Activated CD8-positive, alpha-beta memory T cell treated with anti-CD3 and anti-CD28 coated beads for 4 hours (primary cell): ENCODE data around the gene NCOA7.
A peak's percentile ranks its signal among the peaks of the same experiment; 100 is the strongest.

Experiments
- DNase-seq, 2 donors: peaks; one replicate each; pipeline ENCODE4 v3.0.0-alpha.2; 2020; ENCODE audit warnings: low read depth in 2 of 2

Gene NCOA7

GRCh38 chr6:125790358-125791150 is at the start of gene NCOA7:
TSS of gene NCOA7 (plus strand) at chr6:125790960. CDS start at chr6:125815355, 24,395 bp downstream.
- peak; percentile 49 to 61 for DNase-seq

- no peak for DNase-seq
Observed at GRCh38 chr6:125741336-125741735, 49.4 kb upstream of the NCOA7 start.

DNA sequence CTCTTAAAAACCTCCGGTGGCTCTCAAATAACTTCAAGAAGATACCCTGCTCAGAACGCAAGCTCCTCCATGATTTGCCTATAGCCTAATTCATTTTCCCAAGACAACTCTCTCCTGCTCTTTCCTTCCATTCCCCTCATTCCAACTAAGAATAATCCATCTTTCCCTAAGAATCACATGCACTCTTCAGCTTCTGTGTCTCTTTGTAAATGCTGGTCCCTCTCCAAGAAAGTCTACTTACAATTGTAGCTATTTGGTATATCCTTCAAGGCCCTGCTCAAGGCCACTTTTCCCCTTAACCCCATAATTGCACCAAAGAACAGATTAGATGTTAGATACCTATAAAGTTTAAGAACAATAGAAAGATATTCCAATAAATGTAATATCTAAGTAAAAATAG is 48.7 kb upstream of the NCOA7 start:
- no peak for DNase-seq

- no peak for DNase-seq
Observed at GRCh38 chr6:125742464-125743120, 48.2 kb upstream of the NCOA7 start.

DNA sequence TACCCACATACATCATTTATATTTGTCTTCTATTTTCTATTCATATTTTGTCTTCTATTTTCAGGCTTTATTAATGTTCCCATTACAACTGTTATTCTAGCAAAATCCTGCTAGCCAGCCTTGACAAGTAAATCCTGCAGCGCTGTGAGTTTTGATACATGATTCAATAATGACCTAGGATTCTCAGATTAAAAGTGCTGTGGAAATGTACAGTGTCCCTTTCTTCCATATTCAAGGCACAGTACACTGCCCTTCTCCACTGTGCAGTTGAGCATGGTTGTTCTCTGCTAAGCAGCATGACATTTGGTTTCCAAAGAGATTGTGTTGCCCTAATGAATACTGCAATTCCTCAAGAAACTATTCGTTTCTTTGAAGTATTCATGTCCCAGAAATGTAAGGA is 47.2 kb upstream of the NCOA7 start:
- DNase-seq, result no peak

- no peak for DNase-seq
Observed at GRCh38 chr6:125745281-125746018, 45.3 kb upstream of the NCOA7 start.

GRCh38 chr6:125746019-125746414 is 44.7 kb upstream of the NCOA7 start:
- DNase-seq, result no peak

DNA sequence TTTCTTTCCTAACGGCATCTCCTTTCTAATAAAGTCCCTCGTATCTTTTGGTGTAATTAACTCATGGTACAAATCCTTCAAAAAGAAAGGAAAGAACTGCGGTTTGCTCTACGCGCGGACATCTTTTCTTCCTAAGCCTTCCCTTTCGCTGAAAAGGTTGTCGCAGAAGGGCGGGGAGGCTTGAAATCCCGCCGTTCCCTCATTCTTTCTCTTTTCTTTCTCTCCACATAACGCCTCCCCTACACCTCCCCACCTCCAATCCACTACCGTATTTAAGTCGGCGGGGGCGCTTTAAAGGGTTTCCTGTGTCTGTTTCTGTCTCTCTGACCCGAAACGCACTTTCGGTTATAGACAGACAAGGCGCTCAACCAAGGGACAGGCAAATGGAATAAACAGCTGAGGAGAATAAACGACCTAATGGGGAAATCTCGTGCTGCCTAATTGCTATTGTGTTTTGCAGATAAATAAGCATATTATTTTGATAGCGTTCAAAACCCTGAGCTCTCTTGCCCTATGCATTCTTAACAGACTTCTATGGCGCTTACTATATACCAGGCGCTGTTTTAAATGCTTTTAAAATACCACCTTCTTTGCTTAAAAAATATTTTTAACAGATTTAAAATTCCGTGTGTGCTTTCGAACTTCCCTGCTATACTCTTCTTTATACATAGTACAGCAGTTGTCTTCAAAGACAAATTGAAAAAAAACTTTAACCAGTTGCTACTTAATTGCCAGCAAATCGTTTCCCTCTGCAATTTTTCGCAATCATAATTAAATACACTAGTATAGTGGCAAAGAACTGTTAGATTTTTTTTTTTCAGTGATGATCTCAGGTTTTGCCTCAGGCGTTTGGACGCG is 43.8 kb upstream of the NCOA7 start:
- peak; percentile 50 to 58 for DNase-seq

- DNase-seq, result no peak
Observed at GRCh38 chr6:125747589-125748405, 43.0 kb upstream of the NCOA7 start.

DNA sequence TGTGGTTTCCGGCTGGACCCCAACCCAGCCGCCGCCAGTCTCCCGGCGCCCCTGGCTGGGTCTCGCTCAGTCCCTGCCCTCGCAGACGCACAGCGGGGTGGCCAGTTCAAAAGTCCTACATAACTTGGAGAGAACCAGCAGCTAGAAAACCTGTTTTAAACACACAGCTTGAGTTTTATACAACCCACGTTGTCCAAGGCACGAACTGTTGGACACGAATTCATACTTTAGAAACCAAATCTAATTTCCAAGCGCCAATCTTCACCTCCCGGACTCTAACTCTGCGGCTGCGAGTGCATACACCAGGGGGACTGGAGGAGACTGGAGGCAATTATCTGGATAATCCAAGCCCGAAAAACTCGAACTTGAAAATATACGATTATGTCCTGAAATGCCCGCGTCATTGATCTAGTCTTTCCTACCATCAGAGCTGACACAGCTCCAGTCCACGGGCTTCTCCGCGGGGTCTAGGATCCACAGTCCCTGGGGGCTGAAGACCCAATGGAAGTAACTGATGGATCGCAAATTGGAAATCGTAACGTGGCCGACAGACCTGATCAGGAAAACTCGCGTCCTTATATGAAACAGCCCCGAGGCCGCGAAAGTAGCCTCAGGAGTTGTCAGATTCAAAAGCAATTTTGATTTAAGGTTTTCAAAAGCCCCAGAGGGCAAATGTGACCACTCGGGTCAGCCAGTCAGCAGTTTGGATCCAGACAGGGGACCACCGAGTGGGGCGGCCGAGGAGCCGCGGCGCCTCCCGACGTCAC is 42.2 kb upstream of the NCOA7 start:
- DNase-seq, result no peak

DNA sequence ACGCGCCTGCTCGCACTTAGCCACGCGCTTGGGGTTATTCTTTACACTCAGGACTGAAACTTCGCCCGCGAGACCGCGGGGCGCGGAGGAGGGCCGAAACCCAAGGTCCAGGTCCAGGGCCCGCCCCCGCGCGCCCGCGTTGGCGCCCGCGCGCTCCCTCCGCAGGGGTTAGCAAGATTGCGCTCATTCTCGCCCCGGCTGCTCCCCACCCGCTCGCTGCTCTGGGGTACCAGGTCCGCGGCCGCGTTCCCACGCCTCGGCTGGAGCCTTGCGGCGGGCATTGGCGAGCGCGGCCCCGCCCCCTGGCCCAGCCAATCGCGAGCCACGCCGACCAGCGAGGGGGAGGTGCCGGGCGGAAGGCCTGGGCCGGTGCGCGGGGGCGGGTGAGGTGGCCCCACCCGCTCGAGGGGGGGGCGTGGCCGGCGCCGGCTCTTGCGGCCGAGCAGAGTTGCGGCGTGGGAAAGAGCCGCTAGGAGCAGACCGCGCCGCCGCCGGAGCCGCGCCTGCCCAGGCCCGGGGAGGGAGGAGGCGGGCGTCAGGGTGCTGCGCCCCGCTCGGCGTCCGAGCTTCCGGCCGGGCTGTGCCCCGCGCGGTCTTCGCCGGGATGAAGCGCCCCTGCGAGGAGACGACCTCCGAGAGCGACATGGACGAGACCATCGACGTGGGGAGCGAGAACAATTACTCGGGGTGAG is 41.4 kb upstream of the NCOA7 start, which contains the start of gene HEY2:
TSS of gene HEY2 (plus strand) at position 460 of the 692 bp plus-strand sequence. CDS start at position 605, 145 bp downstream.
- peak; percentile 67 to 71 for DNase-seq

DNA sequence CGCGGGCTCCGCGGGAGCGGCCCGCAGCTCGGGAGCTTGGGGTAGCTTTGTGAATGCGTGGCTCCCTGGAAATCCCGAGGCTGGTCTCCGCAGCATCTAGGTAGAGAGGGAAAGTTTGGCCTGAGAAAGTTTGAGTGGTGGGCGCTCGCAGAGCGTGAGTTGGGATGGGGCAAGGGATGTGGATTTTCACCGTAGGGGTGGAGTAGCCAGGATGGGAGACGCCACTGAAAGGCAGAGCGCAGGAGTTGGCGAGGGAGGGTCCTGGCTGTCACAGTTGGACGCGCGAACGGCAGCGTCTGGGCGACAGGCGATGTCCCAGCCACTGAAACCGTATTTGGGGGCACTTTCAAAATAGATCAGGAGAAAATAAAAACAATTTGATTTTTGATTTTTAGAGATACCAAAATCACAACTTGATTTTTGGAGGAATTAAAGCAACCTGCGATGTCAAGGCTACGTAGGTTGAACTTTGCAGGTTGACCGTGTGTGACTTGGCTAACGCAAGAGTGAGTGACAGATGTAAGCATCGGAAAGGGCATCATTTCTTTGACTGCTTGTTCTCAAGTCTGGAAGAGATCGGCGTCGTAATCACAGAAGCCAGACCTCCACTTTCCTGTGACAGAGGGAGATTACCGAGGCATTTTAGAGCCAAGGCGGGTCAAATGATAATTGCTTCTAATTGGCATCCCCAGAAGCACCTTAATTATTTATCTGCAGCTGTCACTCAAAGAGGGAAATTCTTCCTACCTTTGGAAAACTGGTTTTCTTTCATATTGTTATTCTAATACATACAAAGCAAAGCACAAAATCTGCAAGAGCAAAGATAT is 40.7 kb upstream of the NCOA7 start:
- no peak for DNase-seq

DNA sequence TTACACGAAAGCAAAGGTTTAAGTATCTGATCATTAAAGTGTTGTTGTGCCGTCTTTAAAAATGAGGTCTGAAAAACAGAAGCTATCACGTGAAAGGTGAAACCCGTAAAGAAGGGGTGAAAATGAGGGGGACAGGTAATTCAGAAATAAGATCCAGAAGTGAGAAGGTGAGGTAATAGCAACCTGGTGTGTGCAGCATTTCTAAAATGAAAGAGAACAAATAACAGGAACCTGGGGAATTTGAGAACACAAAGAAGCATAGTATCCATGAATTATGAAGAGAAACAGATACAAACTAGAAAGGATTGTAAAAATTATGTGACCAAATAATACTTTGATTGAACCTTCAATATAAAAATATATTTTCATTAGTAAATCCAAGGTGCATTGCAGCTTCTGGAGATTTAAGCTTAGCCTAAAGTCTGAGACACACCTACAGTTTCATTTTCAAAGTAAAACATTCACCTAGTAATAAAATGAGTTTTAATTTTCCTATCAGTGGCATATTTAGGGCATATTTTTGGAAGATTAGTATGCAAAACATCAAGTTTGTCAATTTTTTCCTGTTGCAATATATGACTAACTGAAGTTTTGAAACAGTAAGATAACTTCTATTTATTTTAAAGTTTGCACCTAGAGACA is 39.9 kb upstream of the NCOA7 start:
- DNase-seq, result no peak

- DNase-seq, result no peak
Observed at GRCh38 chr6:125751334-125751916, 39.3 kb upstream of the NCOA7 start.

GRCh38 chr6:125752773-125753172 is 38.0 kb upstream of the NCOA7 start:
- no peak for DNase-seq

DNA sequence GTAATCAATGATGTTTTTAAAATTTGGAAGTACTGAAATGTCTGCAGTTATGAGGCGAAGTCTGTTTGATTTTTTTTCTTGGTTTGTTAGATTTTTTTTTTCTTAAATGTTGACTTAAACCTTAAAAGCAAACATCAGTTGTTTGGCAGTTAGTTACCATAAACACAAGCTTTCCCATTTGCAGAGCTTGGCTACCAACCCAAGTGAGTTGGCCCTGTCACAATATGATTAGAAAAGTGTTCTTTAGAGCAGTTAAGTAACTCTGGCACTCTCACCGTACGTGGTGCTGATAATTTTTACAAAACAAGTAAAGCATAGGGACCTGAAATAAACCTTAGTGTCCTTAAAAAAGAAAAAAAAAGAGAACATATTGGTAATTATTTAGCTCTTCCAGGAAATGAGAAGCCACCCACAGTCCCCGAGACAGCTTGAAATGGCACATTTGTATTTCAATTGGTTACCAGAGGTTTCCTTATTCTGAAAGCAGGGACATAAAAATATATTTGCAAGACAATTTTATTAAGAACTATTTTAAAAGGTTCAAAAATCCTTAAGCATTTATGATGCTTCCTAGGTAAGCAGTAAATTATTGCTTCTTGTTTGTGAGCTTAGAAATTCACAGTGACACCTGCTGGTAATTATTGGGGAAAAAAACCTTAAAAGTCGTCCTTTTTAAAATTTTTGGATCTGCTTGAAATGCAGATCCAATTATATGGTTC is 37.4 kb upstream of the NCOA7 start:
- no peak for DNase-seq

DNA sequence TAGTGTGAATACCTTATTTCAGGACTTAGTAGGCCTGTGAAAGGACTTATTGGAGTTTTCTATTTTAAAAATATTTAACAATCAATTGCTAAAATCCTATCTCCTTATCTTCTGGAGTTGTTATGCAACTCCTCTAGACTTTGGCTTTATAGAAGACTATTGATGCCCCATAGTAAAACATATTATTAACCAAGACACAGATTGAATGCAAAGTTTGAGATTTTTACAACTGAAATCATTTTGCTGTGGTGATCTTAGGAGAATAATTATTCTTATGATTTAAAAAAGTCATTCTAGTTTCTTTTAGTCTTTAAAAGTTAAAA is 36.9 kb upstream of the NCOA7 start:
- DNase-seq, result no peak
